Activated CD4-positive, CD25-positive, alpha-beta regulatory T cell treated with anti-CD3 and anti-CD28 coated beads, Interleukin-2, amount 50 U/mL, for 24 hours (primary cell): ENCODE measurements around the gene OR5B17.
"Not testable (repeated sequence)": the region's sequence is repeated elsewhere in the genome, so short reads cannot be mapped to it uniquely, and the experiment has no call there.

Source experiments
- ATAC-seq, 2 donors: fragments of 150-1000 bp; cut with Tn5 transposase; one replicate each; pipeline ENCODE4 v1.10.0; 2021; ENCODE audit warnings: mild to moderate bottlenecking in 1 of 2, moderate library complexity in 1 of 2

Gene OR5B17

GRCh38 chr11:58358969-58359368, at the start of gene OR5B17:
Gene OR5B17, minus strand, starts transcription at chr11:58359069. Its CDS starts 0 bp downstream, at chr11:58359069.
- no peak for ATAC-seq

- no peak for ATAC-seq
These were observed 47.9 kb upstream of the OR5B17 start, which contains the start of gene OR5B3 for GRCh38 chr11:58406774-58407173. Gene OR5B3, minus strand, starts transcription at chr11:58406874. Its CDS starts 3,465 bp downstream, at chr11:58403409.

- ATAC-seq, result not testable (repeated sequence)
These were observed 40.8 kb upstream of the OR5B17 start for GRCh38 chr11:58399622-58400021.

GRCh38 chr11:58395581-58395980, 36.7 kb upstream of the OR5B17 start:
- no peak for ATAC-seq

GRCh38 chr11:58394195-58394594, 35.3 kb upstream of the OR5B17 start:
- no peak for ATAC-seq

- ATAC-seq, result no peak
These were observed 33.9 kb upstream of the OR5B17 start for GRCh38 chr11:58392746-58393145.

- ATAC-seq, result peak in 1 of 2 donors; percentile 55
These were observed 33.0 kb upstream of the OR5B17 start for GRCh38 chr11:58391879-58392278.

- no peak for ATAC-seq
These were observed 31.7 kb upstream of the OR5B17 start for GRCh38 chr11:58390551-58391063.

GRCh38 chr11:58354727-58355126, 4.1 kb downstream of the OR5B17 start:
- no peak for ATAC-seq

GRCh38 chr11:58345204-58345603, 13.7 kb downstream of the OR5B17 start:
- no peak for ATAC-seq

GRCh38 chr11:58334708-58335107, 24.2 kb downstream of the OR5B17 start:
- no peak for ATAC-seq

- no peak for ATAC-seq
These were observed 28.0 kb downstream of the OR5B17 start for GRCh38 chr11:58330861-58331260.

- no peak for ATAC-seq
These were observed 40.3 kb downstream of the OR5B17 start for GRCh38 chr11:58318532-58318931.

- ATAC-seq, result no peak
These were observed 42.7 kb downstream of the OR5B17 start for GRCh38 chr11:58316142-58316541.
